Spinal cord (tissue), 10 donors: ENCODE measurements around the gene PRDM16. TPM values are rescaled to one million over a fixed set of nuclear protein-coding genes. Genes with fewer than 3 reads are reported as not detected.

ENCODE experiments used
- DNase-seq, 6 donors: peaks; one replicate each; pipeline versions ENCODE4 v3.0.0 to v3.0.0-alpha.2; 2013 to 2015; ENCODE audit warnings: low spot score in 6 of 6, low read depth in 4 of 6
- H3K27ac ChIP-seq: one replicate; pipeline ENCODE4 v1.5.1; 2013; ENCODE audit warnings: low read depth, low read length, control low read depth
- H3K27me3 ChIP-seq: one replicate; pipeline ENCODE4 v1.6.1; 2013; ENCODE audit warnings: low read length; ENCODE audit not compliant: control insufficient read depth, insufficient read depth
- H3K36me3 ChIP-seq: one replicate; pipeline ENCODE4 v1.6.1; 2013; ENCODE audit warnings: low read length; ENCODE audit not compliant: control insufficient read depth, insufficient read depth
- H3K4me1 ChIP-seq: one replicate; pipeline ENCODE4 v1.6.1; 2013; ENCODE audit warnings: low read length; ENCODE audit not compliant: control insufficient read depth, insufficient read depth
- H3K4me3 ChIP-seq: one replicate; pipeline ENCODE4 v1.5.1; 2013; ENCODE audit warnings: low read depth, low read length, control low read depth
- H3K9me3 ChIP-seq: one replicate; pipeline ENCODE4 v1.6.1; 2013; ENCODE audit warnings: low read length; ENCODE audit not compliant: control insufficient read depth, insufficient read depth
- WGBS: methylation state at CpG from one replicate; pipeline ENCODE4 v1.1.5; 2013; ENCODE audit warnings: missing lambda C conversion rate; ENCODE audit not compliant: insufficient coverage; 5-methylcytosine and 5-hydroxymethylcytosine counted together
- polyA plus RNA-seq, 2 donors: library from polyadenylated mRNA; unstranded; fragments of 120-200 nt; gene quantifications; one replicate each; pipeline ENCODE4 v1.2.1, GENCODE V29; 2013; ENCODE audit not compliant: insufficient read length in 2 of 2
- total RNA-seq, 2 donors: library from RNA; depleted of rRNA in 1 of 2; stranded (reverse); fragments of 120-200 nt in 1 of 2; fragments of >200 nt in 1 of 2; gene quantifications; one replicate each; pipeline versions ENCODE4 v1.2.3 to v1.2.4, GENCODE V29; 2013 to 2014
- donor health status: healthy.

Gene PRDM16
- total and polyA plus RNA-seq, 4 donors: 6.1 to 8.3 (median 7.3) TPM

GRCh38 chr1:3141836-3142235, 72.8 kb downstream of the PRDM16 start:
- Histone ChIP-seq H3K9me3 (no peaks in the 10 kb centered on the region), H3K27me3 (peaks cover 21% of the 10 kb centered on the region), H3K36me3 (peaks cover 31% of the 10 kb centered on the region), H3K27ac (no peak overlapping the region), H3K4me1 (peaks cover 75% of the 10 kb centered on the region), H3K4me3 (no peak overlapping the region)
- 84% methylated on average over 21 of the region's 21 CpGs for WGBS
- DNase-seq: no peak

- Histone ChIP-seq H3K27me3 (peaks cover 21% of the 10 kb centered on the region), H3K4me1 (peaks cover 72% of the 10 kb centered on the region)
Measured at GRCh38 chr1:3142236-3142635, 73.2 kb downstream of the PRDM16 start.

GRCh38 chr1:3142751-3143150, 73.7 kb downstream of the PRDM16 start:
- no peak for DNase-seq
- Histone ChIP-seq H3K27ac (no peak overlapping the region), H3K9me3 (no peaks in the 10 kb centered on the region), H3K36me3 (peaks cover 26% of the 10 kb centered on the region), H3K27me3 (peaks cover 20% of the 10 kb centered on the region), H3K4me3 (no peak overlapping the region), H3K4me1 (peaks cover 68% of the 10 kb centered on the region)
- WGBS: 93% methylated on average over 12 of the region's 12 CpGs

More at GRCh38 chr1:3142236-3142635, 73.2 kb downstream of the PRDM16 start:
- WGBS: 72% methylated on average over 17 of the region's 17 CpGs
- Histone ChIP-seq H3K4me3 (no peak overlapping the region), H3K36me3 (peaks cover 28% of the 10 kb centered on the region), H3K9me3 (no peaks in the 10 kb centered on the region), H3K27ac (no peak overlapping the region)
- no peak for DNase-seq

- no peaks in the 10 kb centered on the region for H3K9me3 ChIP-seq
- peaks cover 24% of the 10 kb centered on the region for H3K36me3 ChIP-seq
- H3K4me3 ChIP-seq: no peak overlapping the region
- H3K27me3 ChIP-seq: peaks cover 2% of the 10 kb centered on the region
- 73% methylated on average over 26 of the region's 39 CpGs for WGBS
- peaks cover 39% of the 10 kb centered on the region for H3K4me1 ChIP-seq
- no peak for DNase-seq
- no peak overlapping the region for H3K27ac ChIP-seq
Measured at GRCh38 chr1:3145532-3146325, 76.7 kb downstream of the PRDM16 start.

- 98% methylated on average over 14 of the region's 14 CpGs for WGBS
- Histone ChIP-seq H3K27ac (no peak overlapping the region), H3K27me3 (no peaks in the 10 kb centered on the region)
Measured at GRCh38 chr1:3146458-3146857, 77.5 kb downstream of the PRDM16 start.

GRCh38 chr1:3146907-3147306, 77.9 kb downstream of the PRDM16 start:
- Histone ChIP-seq H3K36me3 (peaks cover 18% of the 10 kb centered on the region), H3K4me3 (no peak overlapping the region), H3K9me3 (no peaks in the 10 kb centered on the region), H3K27me3 (no peaks in the 10 kb centered on the region), H3K27ac (no peak overlapping the region), H3K4me1 (peaks cover 36% of the 10 kb centered on the region)
- DNase-seq: no peak
- 97% methylated on average over 18 of the region's 19 CpGs for WGBS

More at GRCh38 chr1:3146458-3146857, 77.5 kb downstream of the PRDM16 start:
- H3K36me3 ChIP-seq: peaks cover 20% of the 10 kb centered on the region
- no peaks in the 10 kb centered on the region for H3K9me3 ChIP-seq
- H3K4me3 ChIP-seq: no peak overlapping the region
- H3K4me1 ChIP-seq: peaks cover 36% of the 10 kb centered on the region
- DNase-seq: no peak

- no peak for DNase-seq
Measured at GRCh38 chr1:3148171-3148570, 79.2 kb downstream of the PRDM16 start.

GRCh38 chr1:3149277-3149676, 80.3 kb downstream of the PRDM16 start:
- H3K9me3 ChIP-seq: no peaks in the 10 kb centered on the region
- WGBS: 94% methylated on average over 8 of the region's 8 CpGs
- H3K36me3 ChIP-seq: peaks cover 11% of the 10 kb centered on the region
- peaks cover 4% of the 10 kb centered on the region for H3K27me3 ChIP-seq
- H3K4me3 ChIP-seq: no peak overlapping the region
- no peak overlapping the region for H3K27ac ChIP-seq
- no peak for DNase-seq
- peaks cover 40% of the 10 kb centered on the region for H3K4me1 ChIP-seq

More at GRCh38 chr1:3148171-3148570, 79.2 kb downstream of the PRDM16 start:
- H3K27me3 ChIP-seq: no peaks in the 10 kb centered on the region
- H3K4me1 ChIP-seq: peaks cover 32% of the 10 kb centered on the region
- peaks cover 9% of the 10 kb centered on the region for H3K36me3 ChIP-seq
- H3K27ac ChIP-seq: no peak overlapping the region
- WGBS: 91% methylated on average over 6 of the region's 6 CpGs
- no peaks in the 10 kb centered on the region for H3K9me3 ChIP-seq
- H3K4me3 ChIP-seq: no peak overlapping the region

- peaks cover 5% of the 10 kb centered on the region for H3K36me3 ChIP-seq
- no peak overlapping the region for H3K27ac ChIP-seq
- 82% methylated on average over 14 of the region's 14 CpGs for WGBS
- peaks cover 47% of the 10 kb centered on the region for H3K4me1 ChIP-seq
- DNase-seq: no peak
- H3K27me3 ChIP-seq: peaks cover 8% of the 10 kb centered on the region
- H3K9me3 ChIP-seq: no peaks in the 10 kb centered on the region
- H3K4me3 ChIP-seq: no peak overlapping the region
Measured at GRCh38 chr1:3151456-3151855, 82.5 kb downstream of the PRDM16 start.

GRCh38 chr1:3152143-3152542, 83.1 kb downstream of the PRDM16 start:
- Histone ChIP-seq H3K9me3 (no peaks in the 10 kb centered on the region), H3K4me1 (peaks cover 53% of the 10 kb centered on the region), H3K36me3 (peaks cover 5% of the 10 kb centered on the region), H3K4me3 (no peak overlapping the region), H3K27me3 (peaks cover 8% of the 10 kb centered on the region), H3K27ac (no peak overlapping the region)
- no peak for DNase-seq
